GM23338 (cell line): ENCODE results near the gene EYS. TPM values are rescaled to one million over a fixed set of nuclear protein-coding genes. Genes with fewer than 3 reads are reported as not detected.

Experiments
- ATAC-seq: fragments of 200-7000 bp; cut with Tn5 transposase; 3 replicates; pipeline ENCODE4 v1.9.1; 2020
- DNase-seq: peaks from one replicate; pipeline ENCODE4 v3.0.0-alpha.2; 2015; ENCODE audit warnings: low spot score
- H2AFZ ChIP-seq: fragments of 200-600 bp; sonication (generic); 2 replicates; pipeline ENCODE4 v1.8.0; 2016; ENCODE audit warnings: antibody characterized with exemption, mild to moderate bottlenecking, moderate library complexity
- H3F3A ChIP-seq: fragments of 200-600 bp; sonication (generic); replicated peaks from 2 replicates; pipeline ENCODE4 v1.8.0; 2017; ENCODE audit warnings: antibody characterized with exemption, mixed run types, low read depth
- H3K27ac ChIP-seq: fragments of 200-600 bp; sonication (generic); 2 replicates; pipeline ENCODE4 v1.6.1; 2016; ENCODE audit warnings: low read depth
- H3K27me3 ChIP-seq: fragments of 200-600 bp; sonication (generic); 2 replicates; pipeline ENCODE4 v1.8.0; 2016; ENCODE audit warnings: mild to moderate bottlenecking, mixed run types, moderate library complexity; ENCODE audit not compliant: insufficient read depth
- H3K36me3 ChIP-seq: fragments of 200-600 bp; sonication (generic); 2 replicates; pipeline ENCODE4 v1.8.0; 2016; ENCODE audit warnings: mild to moderate bottlenecking; ENCODE audit not compliant: insufficient read depth
- H3K4me1 ChIP-seq: fragments of 200-600 bp; sonication (generic); 2 replicates; pipeline ENCODE4 v1.8.0; 2016; ENCODE audit warnings: mild to moderate bottlenecking, moderate library complexity; ENCODE audit not compliant: insufficient read depth
- H3K4me2 ChIP-seq: fragments of 200-600 bp; sonication (generic); 2 replicates; pipeline ENCODE4 v1.7.1; 2017; ENCODE audit warnings: mixed run types
- H3K4me3 ChIP-seq: fragments of 200-600 bp; sonication (generic); 2 replicates; pipeline ENCODE4 v1.6.1; 2016; ENCODE audit warnings: mixed run types
- H3K79me2 ChIP-seq: fragments of 200-600 bp; sonication (generic); replicated peaks from 2 replicates; pipeline ENCODE4 v1.8.0; 2017; ENCODE audit warnings: mild to moderate bottlenecking; ENCODE audit not compliant: insufficient read depth
- H3K9me2 ChIP-seq: fragments of 200-600 bp; sonication (generic); 2 replicates; pipeline ENCODE4 v1.8.0; 2017; ENCODE audit not compliant: insufficient read depth
- H4K20me1 ChIP-seq: fragments of 200-600 bp; sonication (generic); replicated peaks from 2 replicates; pipeline ENCODE4 v1.8.0; 2017; ENCODE audit warnings: mild to moderate bottlenecking; ENCODE audit not compliant: insufficient read depth
- H3K27ac Mint-ChIP-seq: 2 replicates; pipeline ENCODE4 v1.8.0; 2020; ENCODE audit warnings: inconsistent platforms, mild to moderate bottlenecking, moderate library complexity, mixed read lengths
- H3K27me3 Mint-ChIP-seq: 3 replicates; pipeline ENCODE4 v1.8.0; 2022; ENCODE audit warnings: low read depth, mild to moderate bottlenecking, moderate library complexity, mixed read lengths, inconsistent platforms; ENCODE audit not compliant: insufficient read depth, poor library complexity
- H3K36me3 Mint-ChIP-seq: 3 replicates; pipeline ENCODE4 v1.8.0; 2021; ENCODE audit warnings: low read depth, mild to moderate bottlenecking, inconsistent platforms, moderate library complexity, mixed read lengths
- H3K4me1 Mint-ChIP-seq: 3 replicates; pipeline ENCODE4 v1.8.0; 2020; ENCODE audit warnings: mild to moderate bottlenecking, inconsistent platforms, mixed read lengths
- H3K4me3 Mint-ChIP-seq: 3 replicates; pipeline ENCODE4 v1.8.0; 2021; ENCODE audit warnings: moderate library complexity, mild to moderate bottlenecking, inconsistent platforms, mixed read lengths
- H3K9me3 Mint-ChIP-seq: 3 replicates; pipeline ENCODE4 v1.8.0; 2020; ENCODE audit warnings: moderate library complexity, mild to moderate bottlenecking, inconsistent platforms, mixed read lengths
- CREB1 ChIP-seq: fragments of 250-450 bp; sonication (Bioruptor Pico); IDR thresholded peaks from 2 replicates; pipeline ENCODE4 v1.5.0; 2020; ENCODE audit warnings: low read depth, mild to moderate bottlenecking, moderate library complexity
- EZH2 ChIP-seq: fragments of 200-600 bp; sonication (generic); IDR thresholded peaks from one replicate; pipeline ENCODE4 v1.8.0; 2017; ENCODE audit warnings: antibody characterized with exemption, mild to moderate bottlenecking, low read depth; ENCODE audit not compliant: unreplicated experiment
- EZH2phosphoT487 ChIP-seq: fragments of 200-600 bp; sonication (generic); IDR thresholded peaks from one replicate; pipeline ENCODE4 v1.8.1; 2018; ENCODE audit warnings: antibody characterized with exemption; ENCODE audit not compliant: unreplicated experiment
- NANOG ChIP-seq: IDR thresholded peaks from 2 replicates; pipeline ENCODE4 v1.6.1; 2016; ENCODE audit warnings: antibody characterized with exemption, borderline replicate concordance
- POLR2AphosphoS5 ChIP-seq: IDR thresholded peaks from 2 replicates; pipeline ENCODE4 v1.6.1; 2016; ENCODE audit warnings: antibody characterized with exemption, low read depth
- REST ChIP-seq: IDR thresholded peaks from one replicate; pipeline ENCODE4 v1.6.1; 2018; ENCODE audit warnings: antibody characterized with exemption; ENCODE audit not compliant: unreplicated experiment
- STAT1 ChIP-seq: IDR thresholded peaks from one replicate; pipeline ENCODE4 v1.6.1; 2016; ENCODE audit warnings: antibody characterized with exemption; ENCODE audit not compliant: unreplicated experiment
- ZNF114 ChIP-seq: fragments of 250-450 bp; sonication (Bioruptor Pico); IDR thresholded peaks from 2 replicates; pipeline ENCODE4 v1.5.0; 2020; ENCODE audit warnings: mild to moderate bottlenecking, moderate library complexity
- ZNF331 ChIP-seq: fragments of 250-450 bp; sonication (Bioruptor Pico); IDR thresholded peaks from 2 replicates; pipeline ENCODE4 v1.5.0; 2020; ENCODE audit warnings: low read depth, mild to moderate bottlenecking, moderate library complexity
- polyA plus RNA-seq: library from polyadenylated mRNA; unstranded; fragments of >200 nt; fragmentation: Nextera tagmentation; extraction: Ambion mirVana; gene quantifications from 2 replicates; pipeline ENCODE4 v1.2.1, GENCODE V29; 2016
- total RNA-seq: library from RNA; depleted of rRNA; stranded (reverse); fragments of >200 nt; shearing (Covaris generic); gene quantifications from 2 replicates; pipeline ENCODE4 v1.2.3, GENCODE V29; 2014
- TF ChIP-seq, protein P1 (sequence below): IDR thresholded peaks from 2 replicates; pipeline ENCODE4 v1.6.1; 2016; ENCODE audit warnings: antibody characterized with exemption
- TF ChIP-seq, protein P2 (sequence below), 2 experiments: fragments of 200-600 bp in 1 of 2; sonication (generic) in 1 of 2; conservative IDR thresholded peaks; 2 replicates each; pipeline versions ENCODE4 v1.5.1 to v1.6.1; 2016 to 2017; ENCODE audit warnings: antibody characterized with exemption in 2 of 2, low read depth in 2 of 2, mild to moderate bottlenecking in 2 of 2, moderate library complexity in 1 of 2

The EYS gene
- total and polyA plus RNA-seq, 2 experiments from 2014 or later = 0.38 to 0.52 TPM

- no peaks in the 10 kb centered on the region for H3K4me1 ChIP-seq
- TF ChIP-seq, protein P1, sequence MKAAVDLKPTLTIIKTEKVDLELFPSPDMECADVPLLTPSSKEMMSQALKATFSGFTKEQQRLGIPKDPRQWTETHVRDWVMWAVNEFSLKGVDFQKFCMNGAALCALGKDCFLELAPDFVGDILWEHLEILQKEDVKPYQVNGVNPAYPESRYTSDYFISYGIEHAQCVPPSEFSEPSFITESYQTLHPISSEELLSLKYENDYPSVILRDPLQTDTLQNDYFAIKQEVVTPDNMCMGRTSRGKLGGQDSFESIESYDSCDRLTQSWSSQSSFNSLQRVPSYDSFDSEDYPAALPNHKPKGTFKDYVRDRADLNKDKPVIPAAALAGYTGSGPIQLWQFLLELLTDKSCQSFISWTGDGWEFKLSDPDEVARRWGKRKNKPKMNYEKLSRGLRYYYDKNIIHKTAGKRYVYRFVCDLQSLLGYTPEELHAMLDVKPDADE = no peak
- TF ChIP-seq ZNF331 (CRISPR knock-in tag) (no peak), CREB1 (CRISPR knock-in tag) (no peak), ZNF114 (no peak)
- no peak overlapping the region for H3K4me2 ChIP-seq
- Mint-ChIP-seq H3K27ac (no peak overlapping the region), H3K4me3 (no peak overlapping the region), H3K27me3 (no peaks in the 10 kb centered on the region), H3K9me3 (peaks cover 24% of the 10 kb centered on the region), H3K36me3 (peaks cover 17% of the 10 kb centered on the region), H3K4me1 (no peaks in the 10 kb centered on the region)
- no peaks in the 10 kb centered on the region for H4K20me1 ChIP-seq
- no peak overlapping the region for H3K4me3 ChIP-seq
- no peak overlapping the region for H2AFZ ChIP-seq
- H3K27ac ChIP-seq = no peak overlapping the region
- no peaks in the 10 kb centered on the region; the same call in 1 of the 2 replicates for H3K9me2 ChIP-seq
- DNase-seq (no peak), ATAC-seq (no peak)
- H3F3A ChIP-seq = no peaks in the 10 kb centered on the region
- no peaks in the 10 kb centered on the region for H3K79me2 ChIP-seq
- H3K36me3 ChIP-seq = no peaks in the 10 kb centered on the region
- no peaks in the 10 kb centered on the region for H3K27me3 ChIP-seq
Measured at GRCh38 chr6:64415926-64416325, 1291.1 kb downstream of the EYS start.

DNA sequence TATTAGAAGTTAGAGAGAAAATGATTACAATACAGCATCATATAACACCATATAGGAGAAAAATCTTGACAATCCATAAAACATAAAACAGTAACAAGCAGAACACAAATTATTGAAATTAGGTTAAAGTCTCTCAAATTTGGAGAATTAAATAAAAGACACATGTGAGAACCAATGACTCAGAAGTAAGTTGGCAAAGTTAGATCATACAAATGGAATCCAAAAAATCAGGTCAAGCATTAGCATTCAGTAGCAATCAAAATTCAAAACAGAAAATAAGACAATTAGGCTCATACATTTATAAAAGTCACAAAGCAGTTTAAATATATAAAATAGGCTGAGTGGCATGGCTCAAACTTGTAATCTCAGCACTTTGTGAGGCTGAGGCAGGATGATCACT, 1295.8 kb downstream of the EYS start:
- no peaks in the 10 kb centered on the region for H4K20me1 ChIP-seq
- no peaks in the 10 kb centered on the region; the same call in 1 of the 2 replicates for H3K9me2 ChIP-seq
- H3K4me3 Mint-ChIP-seq = no peak overlapping the region
- no peaks in the 10 kb centered on the region for H3K27me3 Mint-ChIP-seq
- no peaks in the 10 kb centered on the region for H3K79me2 ChIP-seq
- H3K27ac ChIP-seq = no peak overlapping the region
- H3K36me3 Mint-ChIP-seq = peaks cover 3% of the 10 kb centered on the region; the same call in 1 of the 3 replicates
- H3K36me3 ChIP-seq = no peaks in the 10 kb centered on the region
- no peaks in the 10 kb centered on the region for H3K27me3 ChIP-seq
- H2AFZ ChIP-seq = no peak overlapping the region
- H3K4me2 ChIP-seq = no peak overlapping the region
- no peaks in the 10 kb centered on the region for H3K4me1 Mint-ChIP-seq
- H3K9me3 Mint-ChIP-seq = peaks cover 10% of the 10 kb centered on the region; the same call in 2 of the 3 replicates
- no peak overlapping the region for H3K27ac Mint-ChIP-seq
- H3F3A ChIP-seq = no peaks in the 10 kb centered on the region
- H3K4me1 ChIP-seq = no peaks in the 10 kb centered on the region
- DNase-seq (no peak), ATAC-seq (no peak)
- no peak overlapping the region for H3K4me3 ChIP-seq
- TF ChIP-seq POLR2AphosphoS5 (no peak), EZH2phosphoT487 (no peak), NANOG (no peak), STAT1 (no peak), EZH2 (no peak), ZNF331 (CRISPR knock-in tag) (no peak), REST (no peak), CREB1 (CRISPR knock-in tag) (no peak), ZNF114 (no peak)
- TF ChIP-seq, protein P2, sequence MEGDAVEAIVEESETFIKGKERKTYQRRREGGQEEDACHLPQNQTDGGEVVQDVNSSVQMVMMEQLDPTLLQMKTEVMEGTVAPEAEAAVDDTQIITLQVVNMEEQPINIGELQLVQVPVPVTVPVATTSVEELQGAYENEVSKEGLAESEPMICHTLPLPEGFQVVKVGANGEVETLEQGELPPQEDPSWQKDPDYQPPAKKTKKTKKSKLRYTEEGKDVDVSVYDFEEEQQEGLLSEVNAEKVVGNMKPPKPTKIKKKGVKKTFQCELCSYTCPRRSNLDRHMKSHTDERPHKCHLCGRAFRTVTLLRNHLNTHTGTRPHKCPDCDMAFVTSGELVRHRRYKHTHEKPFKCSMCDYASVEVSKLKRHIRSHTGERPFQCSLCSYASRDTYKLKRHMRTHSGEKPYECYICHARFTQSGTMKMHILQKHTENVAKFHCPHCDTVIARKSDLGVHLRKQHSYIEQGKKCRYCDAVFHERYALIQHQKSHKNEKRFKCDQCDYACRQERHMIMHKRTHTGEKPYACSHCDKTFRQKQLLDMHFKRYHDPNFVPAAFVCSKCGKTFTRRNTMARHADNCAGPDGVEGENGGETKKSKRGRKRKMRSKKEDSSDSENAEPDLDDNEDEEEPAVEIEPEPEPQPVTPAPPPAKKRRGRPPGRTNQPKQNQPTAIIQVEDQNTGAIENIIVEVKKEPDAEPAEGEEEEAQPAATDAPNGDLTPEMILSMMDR (conservative IDR thresholded peaks at IDR 0.05; ENCODE audit: low read depth in 2 of 2) = no peak
- TF ChIP-seq, protein P1 = no peak
